Heart left ventricle (tissue), 13 donors: ENCODE data around the gene IKBKG.

Experiments used
- CTCF ChIP-seq, 12 donors: fragments of 200-600 bp; sonication (generic) in 4 of 12; IDR thresholded peaks; one replicate each; pipeline versions ENCODE4 v1.5.0 to v1.8.0; 2018 to 2022; ENCODE audit warnings: antibody characterized with exemption in 12 of 12, mild to moderate bottlenecking in 5 of 12
- POLR2A ChIP-seq, 2 donors: fragments of 450-650 bp; IDR thresholded peaks; one replicate each; pipeline ENCODE4 v1.6.1; 2017; ENCODE audit warnings: antibody characterized with exemption in 2 of 2, mild to moderate bottlenecking in 2 of 2, moderate library complexity in 2 of 2
- donor health status: ischemic (EF 13 %, LVEDD 7.1; RV severe dilation, severe dysfunction).
- donor health status: DM: no; HTN: yes; CAD: no.
- donor health status: DM: no; HTN: no; CAD: no.
- donor health status: ischemic (EF 25% LVEDD 6.9; RV normal size, moderate dysfunction).
- donor health status: ischemic (EF 25% LVEDD 5.7; RV mildly dilated, moderate dysfunction).
- donor health status: ischemic (EF 35%, LVEDD 5.7; RV mildly dilated, moderate dysfunction).
- donor health status: nonischemic (EF 11% LVEDD 7.7; RV severe dilation, severe dysfunction).
- donor health status: DM: yes; HTN: yes; CAD: no.
- donor health status: PGD.
- donor health status: ischemic (EF 29% LVEDD 5.4; RV normal size, mild dysfunction).
- donor health status: nonischemic (EF 23%, LVEDD 6.1; RV moderate dilation, normal function).

GRCh38 chrX:154602766-154603437 is 55.5 kb downstream of the IKBKG start:
- no peak for TF ChIP-seq CTCF (IDR thresholded peaks at IDR 0.05)
- no peak for TF ChIP-seq POLR2A (IDR thresholded peaks at IDR 0.05)
